ENCODE measurements around the gene NRK.

DNA sequence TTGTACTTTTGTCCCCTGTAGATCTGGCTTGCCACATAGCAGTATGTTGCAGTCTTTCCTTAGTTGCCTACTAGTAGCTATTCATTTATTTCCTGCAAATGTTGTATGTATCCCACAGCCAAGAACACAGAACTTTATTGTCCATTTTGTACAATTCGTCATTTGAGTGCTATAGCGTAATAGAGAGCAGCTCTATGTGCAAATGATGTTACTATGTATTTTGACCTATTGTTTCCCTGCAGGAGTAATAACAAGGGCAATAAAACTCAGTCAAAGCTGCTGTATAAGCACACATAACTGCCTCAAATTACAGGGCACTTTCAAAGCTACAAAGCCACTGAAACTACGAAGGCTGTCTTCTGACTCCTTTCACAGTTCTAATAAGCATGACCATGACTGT, 48.1 kb downstream of the NRK start:
- TF ChIP-seq, protein P1, sequence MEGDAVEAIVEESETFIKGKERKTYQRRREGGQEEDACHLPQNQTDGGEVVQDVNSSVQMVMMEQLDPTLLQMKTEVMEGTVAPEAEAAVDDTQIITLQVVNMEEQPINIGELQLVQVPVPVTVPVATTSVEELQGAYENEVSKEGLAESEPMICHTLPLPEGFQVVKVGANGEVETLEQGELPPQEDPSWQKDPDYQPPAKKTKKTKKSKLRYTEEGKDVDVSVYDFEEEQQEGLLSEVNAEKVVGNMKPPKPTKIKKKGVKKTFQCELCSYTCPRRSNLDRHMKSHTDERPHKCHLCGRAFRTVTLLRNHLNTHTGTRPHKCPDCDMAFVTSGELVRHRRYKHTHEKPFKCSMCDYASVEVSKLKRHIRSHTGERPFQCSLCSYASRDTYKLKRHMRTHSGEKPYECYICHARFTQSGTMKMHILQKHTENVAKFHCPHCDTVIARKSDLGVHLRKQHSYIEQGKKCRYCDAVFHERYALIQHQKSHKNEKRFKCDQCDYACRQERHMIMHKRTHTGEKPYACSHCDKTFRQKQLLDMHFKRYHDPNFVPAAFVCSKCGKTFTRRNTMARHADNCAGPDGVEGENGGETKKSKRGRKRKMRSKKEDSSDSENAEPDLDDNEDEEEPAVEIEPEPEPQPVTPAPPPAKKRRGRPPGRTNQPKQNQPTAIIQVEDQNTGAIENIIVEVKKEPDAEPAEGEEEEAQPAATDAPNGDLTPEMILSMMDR (conservative IDR thresholded peaks at IDR 0.05; ENCODE audit: low read depth, low read length): no peak
- TF ChIP-seq EZH2 (IDR thresholded peaks at IDR 0.05; ENCODE audit: low read length, unreplicated experiment): no peak
- TF ChIP-seq EZH2phosphoT487 (IDR thresholded peaks at IDR 0.05; ENCODE audit: borderline replicate concordance, low read length): no peak

All from PC-3 (cell line).